SK-N-SH treated with all-trans-retinoic acid at 6 μM for 48 hours (cell line): Measurements from ENCODE around the gene RUFY3.

Experiments used
- ATAC-seq: fragments of 200-7000 bp; cut with Tn5 transposase; 3 replicates; pipeline ENCODE4 v1.9.1; 2020; ENCODE audit warnings: mild to moderate bottlenecking, moderate library complexity
- ARNTL ChIP-seq: fragments of 450-650 bp; formaldehyde crosslinking; IDR thresholded peaks from 2 replicates; pipeline ENCODE4 v1.5.0; 2020; ENCODE audit warnings: low read depth, mild to moderate bottlenecking, moderate library complexity, borderline replicate concordance
- CSDC2 ChIP-seq: fragments of 250-450 bp; sonication (Bioruptor Pico); IDR thresholded peaks from 2 replicates; pipeline ENCODE4 v1.5.0; 2020; ENCODE audit warnings: mild to moderate bottlenecking, moderate library complexity
- CSRNP3 ChIP-seq: fragments of 250-450 bp; sonication (Bioruptor Pico); IDR thresholded peaks from 2 replicates; pipeline ENCODE4 v1.5.1; 2021; ENCODE audit warnings: mild to moderate bottlenecking, moderate library complexity
- GLIS3 ChIP-seq: fragments of 250-450 bp; sonication (Bioruptor Pico); IDR thresholded peaks from 2 replicates; pipeline ENCODE4 v1.5.0; 2020; ENCODE audit warnings: mild to moderate bottlenecking, moderate library complexity
- ISL1 ChIP-seq: fragments of 250-450 bp; sonication (Bioruptor Pico); IDR thresholded peaks from 2 replicates; pipeline ENCODE4 v2.1.2; 2022; ENCODE audit warnings: mild to moderate bottlenecking, moderate library complexity
- OSR1 ChIP-seq: fragments of 250-450 bp; sonication (Bioruptor Pico); IDR thresholded peaks from 2 replicates; pipeline ENCODE4 v1.8.0; 2022; ENCODE audit warnings: moderate library complexity, mild to moderate bottlenecking, inconsistent platforms
- PATZ1 ChIP-seq: fragments of 250-450 bp; sonication (Bioruptor Pico); IDR thresholded peaks from 2 replicates; pipeline ENCODE4 v1.8.0; 2020; ENCODE audit warnings: mild to moderate bottlenecking, moderate library complexity, borderline replicate concordance
- PPARA ChIP-seq: fragments of 250-450 bp; sonication (Bioruptor Pico); IDR thresholded peaks from 2 replicates; pipeline ENCODE4 v1.5.0; 2020; ENCODE audit warnings: mild to moderate bottlenecking, borderline replicate concordance
- RARB ChIP-seq: fragments of 250-450 bp; sonication (Bioruptor Pico); IDR thresholded peaks from 2 replicates; pipeline ENCODE4 v1.8.0; 2021; ENCODE audit warnings: mild to moderate bottlenecking, moderate library complexity
- SNAI2 ChIP-seq: fragments of 250-450 bp; sonication (Bioruptor Pico); IDR thresholded peaks from 2 replicates; pipeline ENCODE4 v1.5.0; 2020; ENCODE audit warnings: mild to moderate bottlenecking, moderate library complexity
- TCF4 ChIP-seq: fragments of 250-450 bp; sonication (Bioruptor Pico); IDR thresholded peaks from 2 replicates; pipeline ENCODE4 v1.8.0; 2021; ENCODE audit warnings: mild to moderate bottlenecking, moderate library complexity, borderline replicate concordance
- TOX ChIP-seq: fragments of 250-450 bp; sonication (Bioruptor Pico); IDR thresholded peaks from 2 replicates; pipeline ENCODE4 v1.8.0; 2021; ENCODE audit warnings: mild to moderate bottlenecking, moderate library complexity, borderline replicate concordance
- ZC3H10 ChIP-seq: fragments of 250-450 bp; sonication (Bioruptor Pico); IDR thresholded peaks from 2 replicates; pipeline ENCODE4 v1.5.1; 2021; ENCODE audit warnings: mild to moderate bottlenecking, moderate library complexity
- ZFP3 ChIP-seq: fragments of 250-450 bp; sonication (Bioruptor Pico); IDR thresholded peaks from 2 replicates; pipeline ENCODE4 v1.5.0; 2020; ENCODE audit warnings: mild to moderate bottlenecking, moderate library complexity
- ZFP30 ChIP-seq: fragments of 450-650 bp; formaldehyde crosslinking; IDR thresholded peaks from 2 replicates; pipeline ENCODE4 v1.5.0; 2022; ENCODE audit warnings: mild to moderate bottlenecking, moderate library complexity
- ZNF565 ChIP-seq: fragments of 450-650 bp; formaldehyde crosslinking; conservative IDR thresholded peaks from 2 replicates; pipeline ENCODE4 v1.5.0; 2020; ENCODE audit warnings: low read depth, mild to moderate bottlenecking, moderate library complexity
- ZNF70 ChIP-seq: fragments of 450-650 bp; formaldehyde crosslinking; IDR thresholded peaks from 2 replicates; pipeline ENCODE4 v1.5.0; 2020; ENCODE audit warnings: mild to moderate bottlenecking, moderate library complexity
- ZNF8 ChIP-seq: fragments of 450-650 bp; formaldehyde crosslinking; IDR thresholded peaks from 2 replicates; pipeline ENCODE4 v1.5.0; 2020; ENCODE audit warnings: mild to moderate bottlenecking, moderate library complexity
- TF ChIP-seq, protein P1 (sequence below): fragments of 250-450 bp; sonication (Bioruptor Pico); IDR thresholded peaks from 2 replicates; pipeline ENCODE4 v1.8.0; 2021; ENCODE audit warnings: low read depth, mild to moderate bottlenecking, moderate library complexity, borderline replicate concordance
- TF ChIP-seq, protein P2 (sequence below): fragments of 250-450 bp; sonication (Bioruptor Pico); IDR thresholded peaks from 2 replicates; pipeline ENCODE4 v1.5.1; 2020; ENCODE audit warnings: low read depth, mild to moderate bottlenecking, moderate library complexity

The RUFY3 gene

DNA sequence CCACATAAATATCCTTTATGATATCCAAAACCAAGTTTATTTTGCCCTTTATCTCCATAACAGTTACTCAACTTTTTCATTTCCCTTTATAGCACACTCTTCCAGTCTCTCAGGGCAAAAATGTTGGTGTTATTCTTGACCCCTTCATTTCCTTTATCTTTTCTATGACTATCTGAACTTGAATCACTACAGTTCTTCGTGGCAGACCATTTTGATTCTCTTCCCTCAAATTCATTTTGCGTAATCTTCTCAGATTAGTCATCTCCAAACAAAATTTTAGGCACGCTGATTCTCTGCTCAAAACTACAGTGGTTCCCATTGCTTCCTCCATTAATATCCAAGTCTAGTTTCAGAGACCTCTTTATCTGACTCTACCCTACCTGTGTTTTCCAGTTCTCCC lies 26.1 kb downstream of the RUFY3 start:
- no peak for TF ChIP-seq SNAI2
- TF ChIP-seq OSR1 (CRISPR knock-in tag), result no peak
- TF ChIP-seq PPARA, result no peak
- TF ChIP-seq, protein P1, sequence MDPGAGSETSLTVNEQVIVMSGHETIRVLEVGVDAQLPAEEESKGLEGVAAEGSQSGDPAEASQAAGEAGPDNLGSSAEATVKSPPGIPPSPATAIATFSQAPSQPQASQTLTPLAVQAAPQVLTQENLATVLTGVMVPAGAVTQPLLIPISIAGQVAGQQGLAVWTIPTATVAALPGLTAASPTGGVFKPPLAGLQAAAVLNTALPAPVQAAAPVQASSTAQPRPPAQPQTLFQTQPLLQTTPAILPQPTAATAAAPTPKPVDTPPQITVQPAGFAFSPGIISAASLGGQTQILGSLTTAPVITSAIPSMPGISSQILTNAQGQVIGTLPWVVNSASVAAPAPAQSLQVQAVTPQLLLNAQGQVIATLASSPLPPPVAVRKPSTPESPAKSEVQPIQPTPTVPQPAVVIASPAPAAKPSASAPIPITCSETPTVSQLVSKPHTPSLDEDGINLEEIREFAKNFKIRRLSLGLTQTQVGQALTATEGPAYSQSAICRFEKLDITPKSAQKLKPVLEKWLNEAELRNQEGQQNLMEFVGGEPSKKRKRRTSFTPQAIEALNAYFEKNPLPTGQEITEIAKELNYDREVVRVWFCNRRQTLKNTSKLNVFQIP, result no peak
- no peak for TF ChIP-seq PATZ1 (CRISPR knock-in tag)
- no peak for TF ChIP-seq CSRNP3 (CRISPR knock-in tag)
- no peak for TF ChIP-seq ZNF565
- TF ChIP-seq GLIS3 (CRISPR knock-in tag), result no peak
- no peak for TF ChIP-seq TOX (CRISPR knock-in tag)
- TF ChIP-seq ZNF8, result no peak
- no peak for TF ChIP-seq ARNTL (CRISPR knock-in tag)
- no peak for TF ChIP-seq ISL1 (CRISPR knock-in tag)
- TF ChIP-seq RARB, result no peak
- no peak for TF ChIP-seq ZC3H10
- no peak for TF ChIP-seq TCF4
- TF ChIP-seq ZFP30 (CRISPR knock-in tag), result no peak
- TF ChIP-seq, protein P2, sequence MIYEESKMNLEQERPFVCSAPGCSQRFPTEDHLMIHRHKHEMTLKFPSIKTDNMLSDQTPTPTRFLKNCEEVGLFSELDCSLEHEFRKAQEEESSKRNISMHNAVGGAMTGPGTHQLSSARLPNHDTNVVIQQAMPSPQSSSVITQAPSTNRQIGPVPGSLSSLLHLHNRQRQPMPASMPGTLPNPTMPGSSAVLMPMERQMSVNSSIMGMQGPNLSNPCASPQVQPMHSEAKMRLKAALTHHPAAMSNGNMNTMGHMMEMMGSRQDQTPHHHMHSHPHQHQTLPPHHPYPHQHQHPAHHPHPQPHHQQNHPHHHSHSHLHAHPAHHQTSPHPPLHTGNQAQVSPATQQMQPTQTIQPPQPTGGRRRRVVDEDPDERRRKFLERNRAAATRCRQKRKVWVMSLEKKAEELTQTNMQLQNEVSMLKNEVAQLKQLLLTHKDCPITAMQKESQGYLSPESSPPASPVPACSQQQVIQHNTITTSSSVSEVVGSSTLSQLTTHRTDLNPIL (CRISPR knock-in tag), result no peak
- no peak for TF ChIP-seq ZFP3 (CRISPR knock-in tag)
- no peak for TF ChIP-seq CSDC2
- ATAC-seq, result no peak

DNA sequence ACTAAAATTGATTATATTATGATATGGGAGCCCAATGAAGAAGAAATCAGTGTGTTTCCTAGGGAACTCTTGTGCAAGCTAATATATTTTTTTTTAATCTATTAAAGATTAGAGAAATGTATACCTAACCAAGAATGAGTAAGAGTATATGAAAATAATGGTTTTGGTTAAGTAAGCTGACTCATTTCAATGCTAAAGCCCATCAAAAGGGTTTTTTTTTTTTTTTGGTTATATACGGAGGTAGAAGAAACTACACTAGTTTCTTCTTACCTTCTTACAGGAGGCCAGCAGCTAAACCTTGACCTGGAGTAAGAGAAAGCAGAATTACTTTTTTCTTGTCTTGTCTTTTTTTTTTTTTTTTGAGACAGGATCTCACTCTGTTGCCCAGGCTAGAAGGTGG lies 27.5 kb downstream of the RUFY3 start:
- ATAC-seq, result no peak
- TF ChIP-seq, protein P2 (CRISPR knock-in tag), result no peak
- no peak for TF ChIP-seq PPARA
- no peak for TF ChIP-seq ISL1 (CRISPR knock-in tag)
- TF ChIP-seq SNAI2, result no peak
- no peak for TF ChIP-seq ARNTL (CRISPR knock-in tag)
- TF ChIP-seq, protein P1, result no peak
- TF ChIP-seq TOX (CRISPR knock-in tag), result no peak
- TF ChIP-seq ZNF565, result no peak
- TF ChIP-seq OSR1 (CRISPR knock-in tag), result no peak
- no peak for TF ChIP-seq PATZ1 (CRISPR knock-in tag)
- no peak for TF ChIP-seq ZNF70
- no peak for TF ChIP-seq TCF4
- TF ChIP-seq, all 23 proteins: peak for 0
